ENCODE measurements around the gene CPPED1. TPM values are rescaled to one million over a fixed set of nuclear protein-coding genes. Genes with fewer than 3 reads are reported as not detected.

The CPPED1 gene
- total and polyA plus RNA-seq, 12 donors: 5.6 to 20.2 (median 13.6) TPM

- Histone ChIP-seq H3K4me3 (no peak overlapping the region), H3K9me3 (no peaks in the 10 kb centered on the region), H3K27ac (no peak overlapping the region), H3K36me3 (peaks cover 0 to 12% (median 0%) of the 10 kb centered on the region in 9 donors), H3K27me3 (no peaks in the 10 kb centered on the region), H3K4me1 (peaks cover 0 to 4% (median 0%) of the 10 kb centered on the region in 9 donors)
- ATAC-seq (peak in 3 of 8 donors; percentile 31 to 78 (median 53)), DNase-seq (no peak)
- WGBS, 2 donors: 54 to 60% methylated on average over 8 of the region's 8 CpGs
- TF ChIP-seq CTCF (IDR thresholded peaks at IDR 0.05): no peak
- intact Hi-C loops (cut with DNase I): no loop called here
Measured at GRCh38 chr16:12724226-12724625, 79.5 kb downstream of the CPPED1 start.

GRCh38 chr16:12723681-12724080 lies 80.0 kb downstream of the CPPED1 start:
- intact Hi-C loops (cut with DNase I): no loop called here
- Histone ChIP-seq H3K36me3 (peaks cover 0 to 12% (median 0%) of the 10 kb centered on the region in 9 donors), H3K9me3 (no peaks in the 10 kb centered on the region), H3K4me1 (no peaks in the 10 kb centered on the region), H3K27ac (no peak overlapping the region), H3K4me3 (no peak overlapping the region), H3K27me3 (no peaks in the 10 kb centered on the region)
- DNase-seq (no peak), ATAC-seq (no peak)
- WGBS, 2 donors: 78% methylated on average over 5 of the region's 5 CpGs
- no peak for TF ChIP-seq CTCF (IDR thresholded peaks at IDR 0.05)

GRCh38 chr16:12721841-12722421 lies 81.8 kb downstream of the CPPED1 start:
- Histone ChIP-seq H3K27me3 (no peaks in the 10 kb centered on the region), H3K27ac (no peak overlapping the region), H3K9me3 (no peaks in the 10 kb centered on the region), H3K4me3 (no peak overlapping the region), H3K4me1 (no peaks in the 10 kb centered on the region), H3K36me3 (peaks cover 0 to 12% (median 0%) of the 10 kb centered on the region in 9 donors)
- no peak for TF ChIP-seq CTCF (IDR thresholded peaks at IDR 0.05)
- ATAC-seq: no peak
- DNase-seq: no peak
- WGBS, 2 donors: 87% methylated on average over 9 of the region's 9 CpGs
- intact Hi-C loops (cut with DNase I): no loop called here

- H3K4me3 ChIP-seq: no peak overlapping the region
- H3K4me1 ChIP-seq: no peaks in the 10 kb centered on the region
- no peak overlapping the region for H3K27ac ChIP-seq
- DNase-seq (no peak), ATAC-seq (no peak)
- TF ChIP-seq CTCF (IDR thresholded peaks at IDR 0.05): no peak
- H3K36me3 ChIP-seq: peaks cover 0 to 12% (median 0%) of the 10 kb centered on the region in 9 donors
- 95 to 97% methylated on average over 4 of the region's 4 CpGs for WGBS, 2 donors
- H3K9me3 ChIP-seq: peaks cover 0 to 3% (median 0%) of the 10 kb centered on the region in 11 donors
- intact Hi-C loops (cut with DNase I): no loop called here
- H3K27me3 ChIP-seq: no peaks in the 10 kb centered on the region
Measured at GRCh38 chr16:12719972-12720371, 83.7 kb downstream of the CPPED1 start.
